Fibroblast of skin of back (primary cell): ENCODE results near the gene ZNF443. TPM values are rescaled to one million over a fixed set of nuclear protein-coding genes. Genes with fewer than 3 reads are reported as not detected.
"Not testable (repeated sequence)": the region's sequence is repeated elsewhere in the genome, so short reads cannot be mapped to it uniquely, and the experiment has no call there.

Experiments
- DNase-seq: peaks from one replicate; pipeline ENCODE4 v3.0.0-alpha.2; 2013
- polyA plus RNA-seq, 2 experiments: library from polyadenylated mRNA; unstranded; fragments of 120-200 nt; gene quantifications; one replicate each; pipeline ENCODE4 v1.2.1, GENCODE V29; 2013; ENCODE audit not compliant: insufficient read length in 2 of 2

ZNF443 gene
- 0.95 TPM for polyA plus RNA-seq (2013, experiment 1 of 2; ENCODE audit: insufficient read length)
- polyA plus RNA-seq (2013, experiment 2 of 2; ENCODE audit: insufficient read length) = 0.69 TPM

GRCh38 chr19:12440541-12441316 is at the start of gene ZNF443:
Gene ZNF443, minus strand, starts transcription at chr19:12441021. Its CDS starts 107 bp downstream, at chr19:12440914.
- DNase-seq = peak; percentile 96

GRCh38 chr19:12486265-12486783 is 45.5 kb upstream of the ZNF443 start:
- not testable (repeated sequence) for DNase-seq

- no peak for DNase-seq
Measured at GRCh38 chr19:12485571-12485970, 44.8 kb upstream of the ZNF443 start.

GRCh38 chr19:12485052-12485416 is 44.2 kb upstream of the ZNF443 start:
- DNase-seq = no peak

- DNase-seq = peak; percentile 83
Measured at GRCh38 chr19:12484371-12485051, 43.7 kb upstream of the ZNF443 start, which contains the start of gene ZNF709. Gene ZNF709, minus strand, starts transcription at chr19:12484816. Its CDS starts 159 bp downstream, at chr19:12484657.

GRCh38 chr19:12484011-12484370 is 43.2 kb upstream of the ZNF443 start:
- DNase-seq = no peak

- no peak for DNase-seq
Measured at GRCh38 chr19:12482509-12482886, 41.7 kb upstream of the ZNF443 start.

GRCh38 chr19:12481781-12482508 is 41.1 kb upstream of the ZNF443 start:
- DNase-seq = no peak

GRCh38 chr19:12478234-12478941 is 37.6 kb upstream of the ZNF443 start:
- no peak for DNase-seq

- DNase-seq = not testable (repeated sequence)
Measured at GRCh38 chr19:12467651-12468050, 26.8 kb upstream of the ZNF443 start.

- no peak for DNase-seq
Measured at GRCh38 chr19:12465211-12465610, 24.4 kb upstream of the ZNF443 start.

- no peak for DNase-seq
Measured at GRCh38 chr19:12464769-12465168, 23.9 kb upstream of the ZNF443 start.

- not testable (repeated sequence) for DNase-seq
Measured at GRCh38 chr19:12464139-12464538, 23.3 kb upstream of the ZNF443 start.

- DNase-seq = no peak
Measured at GRCh38 chr19:12453495-12453894, 12.7 kb upstream of the ZNF443 start.

GRCh38 chr19:12450844-12451243 is 10.0 kb upstream of the ZNF443 start:
- DNase-seq = no peak

- DNase-seq = no peak
Measured at GRCh38 chr19:12448808-12449207, 8.0 kb upstream of the ZNF443 start.

- peak; percentile 6 for DNase-seq
Measured at GRCh38 chr19:12439686-12440540, 908 bp downstream of the ZNF443 start.

- DNase-seq = not testable (repeated sequence)
Measured at GRCh38 chr19:12430726-12431299, 10.0 kb downstream of the ZNF443 start.

- DNase-seq = no peak
Measured at GRCh38 chr19:12425888-12426274, 14.9 kb downstream of the ZNF443 start.

GRCh38 chr19:12425236-12425887 is 15.5 kb downstream of the ZNF443 start:
- DNase-seq = no peak
